HT1080 (cell line): ENCODE data around the gene PACSIN3. TPM values are rescaled to one million over a fixed set of nuclear protein-coding genes. Genes with fewer than 3 reads are reported as not detected.

Experiments used
- DNase-seq: peaks from one replicate; pipeline ENCODE4 v3.0.0-alpha.2; 2015; ENCODE audit warnings: low read depth
- total RNA-seq: library from RNA; depleted of rRNA; stranded (reverse); fragments of >200 nt; shearing (Covaris generic); gene quantifications from 2 replicates; pipeline ENCODE4 v1.2.3, GENCODE V29; 2014

Gene PACSIN3
- total RNA-seq, 1 experiment from 2014 or later = 57.4 TPM

GRCh38 chr11:47154616-47155570 lies 31.3 kb downstream of the PACSIN3 start:
- no peak for DNase-seq

DNA sequence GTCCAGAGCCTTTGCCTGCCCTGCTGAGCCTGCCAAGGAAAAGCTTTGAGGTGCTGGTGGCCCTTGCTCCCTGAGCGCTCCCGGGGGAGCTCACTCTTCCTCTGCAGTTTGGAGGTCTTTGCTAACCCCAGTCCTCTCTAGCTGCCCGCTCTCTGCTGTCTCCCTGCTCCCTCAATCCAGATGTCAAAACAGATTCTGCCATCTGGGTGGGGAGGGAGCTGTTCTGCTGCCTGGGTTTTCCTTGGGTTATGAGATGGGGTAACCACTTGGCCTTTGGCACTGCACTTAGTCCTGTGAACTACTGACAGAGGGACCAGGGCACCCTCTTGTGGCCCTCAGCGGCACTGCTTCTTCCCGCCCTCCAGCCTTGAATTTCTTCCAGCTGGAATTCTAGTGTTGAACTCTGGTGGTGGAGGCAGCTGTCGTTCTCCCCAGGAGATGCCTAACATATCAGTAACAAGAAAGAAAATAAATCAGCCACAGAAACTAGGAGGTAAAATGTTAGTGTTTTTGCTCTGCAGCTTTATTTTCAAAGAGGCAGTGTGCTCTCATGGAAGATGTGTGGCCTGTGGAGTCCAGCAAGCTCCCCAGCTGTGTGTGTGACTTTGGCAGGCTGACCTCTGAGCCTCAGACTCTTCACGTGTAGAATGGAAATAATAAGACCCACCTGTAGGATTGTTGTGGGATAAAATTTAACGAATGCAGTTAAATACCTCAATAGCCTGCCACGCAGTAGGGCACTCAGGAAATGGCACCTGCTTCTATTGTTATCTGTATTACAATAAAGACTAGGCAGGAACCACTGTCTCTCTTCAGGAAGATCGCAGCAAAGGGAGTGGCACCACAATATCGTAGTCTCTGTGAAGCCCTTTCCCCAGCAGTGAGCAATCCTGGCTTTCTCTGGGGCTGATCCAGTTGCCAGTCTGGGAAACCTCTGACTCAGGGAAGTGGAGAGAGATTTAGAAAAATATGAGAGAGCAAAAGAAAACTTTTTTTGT lies 33.0 kb downstream of the PACSIN3 start:
- peak; percentile 69 for DNase-seq

DNA sequence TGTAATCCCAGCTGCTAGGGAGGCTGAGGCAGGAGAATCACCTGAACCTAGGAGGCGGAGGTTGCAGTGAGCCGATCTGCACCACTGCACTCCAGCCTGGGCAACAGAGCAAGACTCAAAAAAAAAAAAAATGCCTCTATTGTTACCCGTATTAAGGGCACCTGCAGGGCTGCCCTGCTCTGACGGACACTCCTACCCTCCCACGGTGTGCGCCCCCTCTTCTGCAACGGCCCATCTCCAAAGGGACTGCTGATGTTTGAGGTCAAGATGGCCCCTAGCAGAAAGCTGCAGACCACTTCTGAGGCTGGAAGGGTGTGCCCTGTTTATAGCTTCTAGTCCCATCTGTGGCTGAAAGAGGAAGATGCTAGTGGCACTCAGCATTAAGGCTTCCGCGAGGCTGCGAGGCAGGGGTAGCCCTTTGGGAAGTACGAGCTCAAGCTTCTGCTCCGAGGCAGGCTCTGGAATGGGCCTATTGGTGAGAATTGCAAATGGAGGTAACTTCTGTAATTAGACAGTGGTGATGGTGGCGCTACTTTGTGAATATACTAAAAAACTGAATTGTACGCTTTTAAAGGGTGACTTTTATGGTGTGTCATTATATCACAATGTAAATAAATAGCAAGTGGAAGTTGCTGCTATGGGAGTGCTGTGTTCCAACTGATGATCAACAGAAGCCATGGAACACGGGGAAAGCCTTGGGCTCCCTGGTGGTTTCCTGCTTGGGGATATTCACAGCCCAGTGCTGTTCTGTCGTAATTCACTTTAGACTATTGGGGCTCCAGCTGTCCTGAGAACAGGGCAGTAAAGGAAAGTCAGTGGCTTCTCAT lies 33.9 kb downstream of the PACSIN3 start:
- no peak for DNase-seq

DNA sequence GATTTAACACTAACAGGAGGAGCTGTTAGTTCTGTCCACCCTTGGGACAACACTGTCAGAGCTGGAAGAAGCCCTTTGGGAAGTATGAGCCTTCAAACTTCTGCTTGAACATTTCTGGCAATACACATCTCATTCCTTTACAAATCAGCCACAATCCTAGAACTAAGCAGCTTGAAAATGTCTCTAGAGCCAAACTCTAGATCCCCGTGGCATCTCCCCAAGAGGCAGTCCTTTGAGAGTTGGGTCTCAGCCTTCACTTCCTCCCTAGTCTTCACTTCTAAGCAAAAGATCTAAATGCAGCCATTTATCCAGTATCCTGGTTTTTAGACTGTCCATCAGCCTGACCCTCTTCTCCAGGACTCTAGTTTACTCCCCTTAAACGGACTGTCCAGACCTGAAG lies 36.5 kb downstream of the PACSIN3 start:
- DNase-seq = no peak

- DNase-seq = no peak
Measured at GRCh38 chr11:47148903-47149531, 37.2 kb downstream of the PACSIN3 start.

DNA sequence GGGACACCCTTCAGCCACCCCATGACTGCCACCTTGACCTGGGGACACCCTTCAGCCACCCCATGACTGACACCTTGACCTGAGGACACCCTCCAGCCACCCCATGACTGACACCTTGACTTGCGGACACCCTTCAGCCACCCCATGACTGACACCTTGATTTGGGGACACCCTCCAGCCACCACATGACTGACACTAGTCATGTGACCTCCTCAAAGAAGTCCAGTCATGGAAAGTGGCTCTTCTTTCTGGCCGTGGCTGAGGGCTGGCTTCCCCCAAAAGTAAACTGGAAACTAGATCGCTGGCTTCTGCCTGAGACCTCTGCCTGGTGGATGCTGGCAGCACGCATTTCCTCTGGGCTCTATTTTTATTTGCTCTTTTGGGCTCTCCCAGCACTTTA lies 38.0 kb downstream of the PACSIN3 start:
- DNase-seq = no peak

DNA sequence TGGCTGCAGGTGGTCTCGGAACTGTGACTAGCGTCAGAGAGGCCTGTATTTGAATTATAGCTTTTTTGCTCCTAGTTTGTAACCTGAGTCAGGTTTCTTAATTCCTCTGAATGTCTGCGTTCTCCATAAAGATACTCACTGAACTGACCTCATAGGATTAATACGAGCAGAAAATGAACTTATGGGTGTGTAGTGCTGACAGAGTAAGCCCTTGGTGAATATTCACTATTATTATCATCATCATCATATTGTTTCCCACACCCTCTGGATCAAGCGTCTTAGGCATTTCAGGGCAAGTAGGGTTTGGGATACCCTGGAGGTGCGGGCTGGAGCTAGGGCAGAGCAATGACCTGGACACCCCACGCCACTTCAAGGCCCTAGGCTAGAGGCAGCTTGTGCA lies 38.6 kb downstream of the PACSIN3 start:
- no peak for DNase-seq

- no peak for DNase-seq
Measured at GRCh38 chr11:47147250-47147649, 39.0 kb downstream of the PACSIN3 start.

GRCh38 chr11:47144541-47144940 lies 41.7 kb downstream of the PACSIN3 start:
- DNase-seq = no peak

- peak; percentile 59 for DNase-seq
Measured at GRCh38 chr11:47143322-47143721, 42.9 kb downstream of the PACSIN3 start.

DNA sequence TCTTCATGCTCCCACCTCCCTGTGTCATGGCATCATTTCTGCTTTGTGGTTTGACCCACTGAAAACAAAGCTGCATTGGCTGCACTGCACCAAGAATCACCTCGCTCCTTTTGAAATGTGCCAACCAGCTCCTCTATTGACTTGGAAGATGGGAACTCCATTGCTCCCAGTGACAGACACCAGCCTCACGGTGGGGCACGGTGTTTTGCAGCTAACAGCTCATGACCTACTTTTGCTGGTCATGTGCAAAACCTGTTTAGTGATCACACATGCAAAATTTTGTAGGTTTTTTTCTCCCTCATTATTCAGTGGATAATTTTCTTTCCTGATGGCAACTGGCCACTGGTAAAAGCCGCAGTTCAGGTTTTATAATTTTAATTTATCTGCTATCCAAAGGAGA lies 46.4 kb downstream of the PACSIN3 start:
- no peak for DNase-seq

GRCh38 chr11:47137476-47137875 lies 48.8 kb downstream of the PACSIN3 start:
- DNase-seq = no peak

- DNase-seq = no peak
Measured at GRCh38 chr11:47136921-47137320, 49.3 kb downstream of the PACSIN3 start.

DNA sequence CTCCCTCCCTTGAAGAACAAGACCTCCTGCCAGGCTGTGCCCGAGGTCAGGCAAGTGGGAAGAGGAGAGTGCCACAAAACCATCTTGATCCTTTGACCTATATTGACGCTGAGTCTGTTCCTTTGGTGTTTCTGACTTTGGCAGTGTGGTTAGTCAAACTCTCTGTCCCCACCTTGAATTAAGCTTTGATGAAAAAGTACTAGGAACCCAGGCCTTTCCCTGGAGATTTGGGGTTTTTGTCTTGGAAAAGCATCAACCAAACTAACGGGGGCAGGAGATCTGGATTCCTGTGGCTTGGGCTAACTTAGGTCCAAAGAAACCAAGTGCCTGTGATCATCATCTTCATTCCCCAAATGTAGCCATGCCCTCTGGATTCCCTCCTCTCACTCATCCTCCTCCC lies 49.9 kb downstream of the PACSIN3 start:
- DNase-seq = no peak

DNA sequence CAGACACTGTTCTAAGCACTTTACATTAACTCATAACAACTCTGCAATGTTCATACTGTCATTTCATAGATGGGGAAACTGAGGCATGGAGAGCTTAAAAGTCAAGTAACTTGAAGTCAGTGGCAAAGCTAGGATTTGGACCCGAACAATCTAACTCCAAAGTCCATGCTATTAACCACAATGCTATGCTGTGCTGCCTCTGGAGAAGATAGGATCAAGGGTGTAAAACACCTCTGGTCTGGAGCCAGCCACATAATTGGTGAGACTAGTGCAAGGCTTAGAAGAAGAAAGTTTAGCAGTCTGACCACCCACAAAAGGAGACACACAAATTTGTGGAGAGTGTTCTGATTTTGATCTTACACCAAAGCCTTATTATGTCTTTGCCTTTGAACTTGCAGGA lies 53.3 kb downstream of the PACSIN3 start:
- DNase-seq = no peak

GRCh38 chr11:47132490-47132889 lies 53.7 kb downstream of the PACSIN3 start:
- no peak for DNase-seq

DNA sequence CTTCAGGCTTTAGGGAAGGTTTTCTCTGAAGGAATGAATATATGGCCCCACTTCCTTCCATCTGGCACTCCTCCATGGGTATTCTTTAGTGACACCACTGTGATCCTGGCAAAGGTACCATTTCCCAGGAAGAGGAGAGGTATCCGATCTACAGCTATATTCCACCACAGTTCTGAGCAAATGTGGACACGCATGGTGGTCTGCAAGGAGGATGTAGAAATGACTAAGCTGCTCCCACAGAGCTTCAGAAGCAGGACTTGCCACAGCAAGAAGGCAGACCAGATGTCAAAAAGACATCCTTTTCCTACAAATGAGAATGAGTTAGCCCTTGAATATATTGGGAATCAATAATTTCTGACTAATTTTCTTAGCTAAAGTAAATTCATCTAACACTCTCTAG lies 55.1 kb downstream of the PACSIN3 start:
- DNase-seq = no peak

DNA sequence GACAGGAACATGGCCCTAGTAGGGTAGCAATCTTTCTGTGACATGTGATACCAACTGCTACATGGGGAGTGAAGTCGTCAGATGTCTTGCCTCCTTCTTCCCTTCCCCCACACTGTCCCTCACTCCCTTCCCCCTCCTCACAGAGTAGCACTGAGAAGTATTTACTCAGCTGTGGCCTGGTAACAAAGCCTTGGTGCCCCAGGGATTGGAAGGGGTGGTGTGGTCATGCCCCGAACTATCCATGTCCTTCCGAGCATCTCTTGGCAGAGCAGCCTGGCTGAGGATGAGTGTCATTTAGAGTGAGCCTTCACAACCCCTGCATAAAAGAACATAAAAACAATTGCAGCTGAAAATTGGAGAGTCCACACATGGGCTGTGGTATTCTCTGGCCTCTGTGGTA lies 55.7 kb downstream of the PACSIN3 start:
- DNase-seq = no peak
